Mesothelial cell of epicardium (in vitro differentiated cells): ENCODE data around the gene CACNA2D1. TPM values are rescaled to one million over a fixed set of nuclear protein-coding genes. Genes with fewer than 3 reads are reported as not detected.

Source experiments
- DNase-seq, 2 experiments: peaks; one replicate each; pipeline ENCODE4 v3.0.0; 2021; ENCODE audit warnings: low spot score in 2 of 2; ENCODE audit not compliant: unreplicated experiment in 2 of 2
- H3K27ac Mint-ChIP-seq: 2 replicates; pipeline ENCODE4 v1.8.0; 2021; ENCODE audit warnings: mixed read lengths
- H3K27me3 Mint-ChIP-seq: 2 replicates; pipeline ENCODE4 v1.8.0; 2021; ENCODE audit warnings: low read depth, mixed read lengths
- H3K36me3 Mint-ChIP-seq: 2 replicates; pipeline ENCODE4 v1.8.0; 2021; ENCODE audit warnings: mixed read lengths
- H3K4me1 Mint-ChIP-seq: 2 replicates; pipeline ENCODE4 v1.8.0; 2021; ENCODE audit warnings: mixed read lengths
- H3K4me3 Mint-ChIP-seq: 2 replicates; pipeline ENCODE4 v1.8.0; 2021; ENCODE audit warnings: mild to moderate bottlenecking, moderate library complexity, mixed read lengths
- H3K9me3 Mint-ChIP-seq: 2 replicates; pipeline ENCODE4 v1.8.0; 2021; ENCODE audit warnings: mixed read lengths
- total RNA-seq: library from RNA; stranded (reverse); gene quantifications from 3 replicates; pipeline ENCODE4 v1.2.1, GENCODE V29; 2021
- TF ChIP-seq, protein P1 (sequence below): fragments of 200-600 bp; sonication (generic); IDR thresholded peaks from one replicate; pipeline ENCODE4 v1.5.0; 2021; ENCODE audit warnings: antibody characterized with exemption; ENCODE audit not compliant: unreplicated experiment

CACNA2D1 gene
- total RNA-seq, 1 donor from 2014 or later = 14.7 TPM

DNA sequence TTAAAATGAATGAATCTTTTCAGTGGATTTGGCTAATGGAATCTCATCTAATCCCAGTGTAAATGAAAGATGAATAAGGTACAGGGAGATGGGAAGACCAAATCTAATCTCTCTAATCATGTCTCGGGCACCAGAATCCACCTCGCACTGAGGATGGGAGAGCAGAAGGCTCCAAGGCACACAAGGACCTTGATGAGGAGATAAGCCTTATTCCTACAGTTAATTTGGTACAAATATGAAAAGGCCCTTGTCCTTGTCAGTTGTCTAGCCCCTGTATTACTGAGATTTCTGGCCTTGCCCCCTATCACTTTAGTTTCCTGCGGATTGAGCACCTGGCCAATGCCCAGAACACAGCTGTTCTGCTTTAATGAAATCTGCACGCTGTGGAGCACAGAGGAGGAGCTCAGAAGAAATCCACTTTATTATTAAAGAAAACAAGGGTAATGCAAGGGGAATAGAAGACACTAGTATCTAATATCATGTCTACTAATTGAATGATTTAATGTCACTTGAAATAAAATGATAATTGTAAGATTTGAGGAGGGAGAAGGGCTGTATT, 352.4 kb downstream of the CACNA2D1 start:
- H3K27ac Mint-ChIP-seq = no peak overlapping the region
- H3K4me3 Mint-ChIP-seq = no peak overlapping the region
- H3K36me3 Mint-ChIP-seq = no peaks in the 10 kb centered on the region
- no peaks in the 10 kb centered on the region for H3K9me3 Mint-ChIP-seq
- no peak for DNase-seq
- H3K27me3 Mint-ChIP-seq = no peaks in the 10 kb centered on the region
- peaks cover 1% of the 10 kb centered on the region for H3K4me1 Mint-ChIP-seq
- TF ChIP-seq, protein P1, sequence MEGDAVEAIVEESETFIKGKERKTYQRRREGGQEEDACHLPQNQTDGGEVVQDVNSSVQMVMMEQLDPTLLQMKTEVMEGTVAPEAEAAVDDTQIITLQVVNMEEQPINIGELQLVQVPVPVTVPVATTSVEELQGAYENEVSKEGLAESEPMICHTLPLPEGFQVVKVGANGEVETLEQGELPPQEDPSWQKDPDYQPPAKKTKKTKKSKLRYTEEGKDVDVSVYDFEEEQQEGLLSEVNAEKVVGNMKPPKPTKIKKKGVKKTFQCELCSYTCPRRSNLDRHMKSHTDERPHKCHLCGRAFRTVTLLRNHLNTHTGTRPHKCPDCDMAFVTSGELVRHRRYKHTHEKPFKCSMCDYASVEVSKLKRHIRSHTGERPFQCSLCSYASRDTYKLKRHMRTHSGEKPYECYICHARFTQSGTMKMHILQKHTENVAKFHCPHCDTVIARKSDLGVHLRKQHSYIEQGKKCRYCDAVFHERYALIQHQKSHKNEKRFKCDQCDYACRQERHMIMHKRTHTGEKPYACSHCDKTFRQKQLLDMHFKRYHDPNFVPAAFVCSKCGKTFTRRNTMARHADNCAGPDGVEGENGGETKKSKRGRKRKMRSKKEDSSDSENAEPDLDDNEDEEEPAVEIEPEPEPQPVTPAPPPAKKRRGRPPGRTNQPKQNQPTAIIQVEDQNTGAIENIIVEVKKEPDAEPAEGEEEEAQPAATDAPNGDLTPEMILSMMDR = no peak

DNA sequence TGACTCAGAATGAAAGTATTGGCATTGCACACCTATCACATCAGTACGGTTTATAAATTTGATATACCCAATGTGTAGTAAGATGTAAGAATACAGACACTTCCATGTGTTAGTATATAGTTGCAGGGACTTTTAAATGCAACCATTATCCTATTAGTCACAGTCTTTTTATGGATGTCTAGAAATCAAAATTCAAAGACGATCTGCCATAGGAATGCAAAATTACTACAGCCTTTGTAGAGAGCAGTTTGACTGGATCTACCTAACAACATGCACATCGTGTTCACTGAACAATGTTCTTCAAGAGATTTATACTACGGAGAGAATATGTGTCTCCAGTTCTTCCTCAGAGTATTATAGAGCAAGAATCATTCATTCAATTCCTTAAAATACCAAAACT, 356.5 kb downstream of the CACNA2D1 start:
- Mint-ChIP-seq H3K27ac (no peak overlapping the region), H3K4me3 (no peak overlapping the region), H3K4me1 (peaks cover 1% of the 10 kb centered on the region), H3K9me3 (no peaks in the 10 kb centered on the region), H3K27me3 (no peaks in the 10 kb centered on the region), H3K36me3 (no peaks in the 10 kb centered on the region)
- TF ChIP-seq, protein P1 = no peak
- no peak for DNase-seq

DNA sequence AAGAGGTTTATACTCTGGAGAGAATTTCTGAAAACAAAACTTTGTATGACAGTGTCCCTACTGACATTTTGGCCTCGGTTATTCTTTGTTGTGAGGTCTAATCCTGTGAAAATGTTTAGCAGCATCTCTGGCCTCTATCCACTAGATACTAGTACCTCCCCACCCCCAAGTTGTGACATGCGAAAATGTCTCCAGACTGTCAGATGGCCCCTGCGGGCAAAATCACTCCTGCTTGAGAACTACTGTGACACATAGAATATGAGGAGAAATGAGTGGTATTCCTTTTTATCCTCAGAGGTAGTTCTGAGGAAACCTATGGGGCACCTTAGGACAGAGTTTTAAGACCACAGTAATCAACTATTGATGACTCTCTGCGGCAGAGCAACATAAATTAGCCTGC, 358.5 kb downstream of the CACNA2D1 start:
- Mint-ChIP-seq H3K4me1 (peaks cover 3% of the 10 kb centered on the region), H3K36me3 (no peaks in the 10 kb centered on the region), H3K4me3 (no peak overlapping the region), H3K9me3 (no peaks in the 10 kb centered on the region), H3K27me3 (no peaks in the 10 kb centered on the region), H3K27ac (no peak overlapping the region)
- TF ChIP-seq, protein P1 = no peak
- no peak for DNase-seq

DNA sequence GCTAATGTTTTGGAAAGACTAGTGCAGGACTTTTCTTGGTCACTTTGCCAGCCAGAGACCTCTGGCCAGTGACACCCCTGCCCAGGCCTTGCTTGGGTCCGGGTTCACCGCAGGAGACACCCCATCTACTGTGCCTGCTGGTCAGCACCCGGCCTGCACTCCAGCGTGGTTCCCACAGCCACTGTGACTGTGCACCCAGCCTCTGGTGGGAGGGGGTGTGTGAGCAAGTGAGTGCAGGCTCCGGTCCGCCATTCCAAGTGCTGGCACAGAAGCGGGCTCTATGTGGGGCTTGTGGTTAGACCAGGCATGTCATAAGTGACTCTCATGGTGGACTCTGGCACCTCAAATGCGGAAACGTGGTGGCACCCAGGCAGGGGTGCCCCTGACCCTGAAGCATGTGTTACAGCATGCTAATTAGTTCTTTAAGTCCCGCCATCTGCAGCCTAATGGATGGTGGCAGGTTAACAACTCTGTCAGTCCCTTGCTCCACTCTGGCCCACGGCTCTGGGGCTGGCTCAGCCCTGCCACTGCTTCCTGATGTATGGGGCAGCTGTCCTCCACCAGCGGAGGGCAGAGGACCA, 361.8 kb downstream of the CACNA2D1 start:
- no peaks in the 10 kb centered on the region for H3K36me3 Mint-ChIP-seq
- TF ChIP-seq, protein P1 = no peak
- H3K27me3 Mint-ChIP-seq = no peaks in the 10 kb centered on the region
- no peaks in the 10 kb centered on the region for H3K9me3 Mint-ChIP-seq
- H3K27ac Mint-ChIP-seq = no peak overlapping the region
- H3K4me1 Mint-ChIP-seq = peaks cover 3% of the 10 kb centered on the region
- H3K4me3 Mint-ChIP-seq = no peak overlapping the region
- no peak for DNase-seq

DNA sequence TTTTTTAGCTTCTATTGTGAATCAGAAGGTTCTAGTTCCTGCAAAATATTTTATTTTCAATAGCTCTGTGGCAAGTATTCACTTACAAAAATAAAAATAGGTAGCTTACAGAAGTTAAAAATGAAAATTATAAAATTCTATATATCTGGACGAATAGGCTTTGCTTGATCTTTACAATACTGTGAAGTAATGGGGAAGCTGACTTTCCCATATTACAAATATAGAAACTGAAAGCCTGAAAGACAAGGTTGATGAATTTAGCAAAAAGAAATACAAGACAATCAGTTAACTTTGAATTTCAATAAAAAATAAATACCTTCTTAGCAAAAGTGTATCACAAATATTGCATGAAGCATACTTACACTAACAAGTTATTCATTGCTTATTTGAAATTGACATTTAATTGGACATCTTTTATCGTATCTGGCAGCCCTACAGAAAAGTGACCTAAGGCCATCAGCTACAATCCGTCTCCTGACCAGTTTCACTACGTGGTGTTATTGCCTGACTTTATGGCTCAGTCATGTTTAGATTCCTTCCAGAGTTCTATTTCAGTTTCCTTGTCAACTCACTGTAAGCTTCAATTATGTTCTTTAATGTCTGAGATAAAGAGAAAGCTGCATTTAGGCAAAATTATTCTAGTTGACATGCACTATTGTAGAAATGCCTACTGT, 363.2 kb downstream of the CACNA2D1 start:
- Mint-ChIP-seq H3K4me3 (no peak overlapping the region), H3K9me3 (no peaks in the 10 kb centered on the region), H3K4me1 (peaks cover 3% of the 10 kb centered on the region), H3K36me3 (no peaks in the 10 kb centered on the region), H3K27me3 (no peaks in the 10 kb centered on the region), H3K27ac (no peak overlapping the region)
- no peak for DNase-seq
- TF ChIP-seq, protein P1 = no peak
